ENCODE data around the gene IRF8. TPM values are rescaled to one million over a fixed set of nuclear protein-coding genes. Genes with fewer than 3 reads are reported as not detected.

Gene IRF8
- total RNA-seq, 1 experiment from 2014 or later = not detected

- H3K27me3 Mint-ChIP-seq (ENCODE audit: insufficient read depth, unreplicated experiment) = peaks cover 50% of the 10 kb centered on the region
- no peak for TF ChIP-seq CTCF (IDR thresholded peaks at IDR 0.05; ENCODE audit: unreplicated experiment)
- no peaks in the 10 kb centered on the region for H3K36me3 Mint-ChIP-seq (ENCODE audit: insufficient read depth, unreplicated experiment)
- H3K4me1 Mint-ChIP-seq (ENCODE audit: insufficient read depth, unreplicated experiment) = no peaks in the 10 kb centered on the region
- no peaks in the 10 kb centered on the region for H3K9me3 Mint-ChIP-seq (ENCODE audit: unreplicated experiment)
- no TSS peak for BruUV-seq (replicated peaks)
- no peak overlapping the region for H3K27ac Mint-ChIP-seq (ENCODE audit: low read depth, unreplicated experiment)
- H3K4me3 Mint-ChIP-seq (ENCODE audit: unreplicated experiment) = no peak overlapping the region
- no peak for DNase-seq (ENCODE audit: unreplicated experiment)
- intact Hi-C loops (cut with micrococcal nuclease) = no loop called here
- ChIA-PET CTCF (no interaction called here), POLR2A (no interaction called here)
These were observed 28.4 kb downstream of the IRF8 start for GRCh38 chr16:85927371-85927770.

GRCh38 chr16:85927959-85928358 is 29.0 kb downstream of the IRF8 start:
- Mint-ChIP-seq H3K36me3 (ENCODE audit: insufficient read depth, unreplicated experiment) (no peaks in the 10 kb centered on the region), H3K4me3 (ENCODE audit: unreplicated experiment) (no peak overlapping the region), H3K9me3 (ENCODE audit: unreplicated experiment) (no peaks in the 10 kb centered on the region), H3K27me3 (ENCODE audit: insufficient read depth, unreplicated experiment) (peaks cover 52% of the 10 kb centered on the region), H3K4me1 (ENCODE audit: insufficient read depth, unreplicated experiment) (no peaks in the 10 kb centered on the region), H3K27ac (ENCODE audit: low read depth, unreplicated experiment) (no peak overlapping the region)
- ChIA-PET CTCF (no interaction called here), POLR2A (no interaction called here)
- BruUV-seq (replicated peaks) = no TSS peak
- no peak for TF ChIP-seq CTCF (IDR thresholded peaks at IDR 0.05; ENCODE audit: unreplicated experiment)
- no peak for DNase-seq (ENCODE audit: unreplicated experiment)
- intact Hi-C loops (cut with micrococcal nuclease) = no loop called here

GRCh38 chr16:85928401-85928820 is 29.4 kb downstream of the IRF8 start:
- no TSS peak for BruUV-seq (replicated peaks)
- no peak for TF ChIP-seq CTCF (IDR thresholded peaks at IDR 0.05; ENCODE audit: unreplicated experiment)
- Mint-ChIP-seq H3K27me3 (ENCODE audit: insufficient read depth, unreplicated experiment) (peaks cover 56% of the 10 kb centered on the region), H3K36me3 (ENCODE audit: insufficient read depth, unreplicated experiment) (no peaks in the 10 kb centered on the region), H3K27ac (ENCODE audit: low read depth, unreplicated experiment) (no peak overlapping the region), H3K4me1 (ENCODE audit: insufficient read depth, unreplicated experiment) (no peaks in the 10 kb centered on the region), H3K4me3 (ENCODE audit: unreplicated experiment) (no peak overlapping the region), H3K9me3 (ENCODE audit: unreplicated experiment) (no peaks in the 10 kb centered on the region)
- peak; percentile 4 for DNase-seq (ENCODE audit: unreplicated experiment)
- CTCF ChIA-PET = no interaction called here
- POLR2A ChIA-PET = no interaction called here
- intact Hi-C loops (cut with micrococcal nuclease) = no loop called here

- BruUV-seq (replicated peaks) = no TSS peak
- Mint-ChIP-seq H3K4me1 (ENCODE audit: insufficient read depth, unreplicated experiment) (no peaks in the 10 kb centered on the region), H3K27me3 (ENCODE audit: insufficient read depth, unreplicated experiment) (peaks cover 65% of the 10 kb centered on the region), H3K4me3 (ENCODE audit: unreplicated experiment) (no peak overlapping the region), H3K36me3 (ENCODE audit: insufficient read depth, unreplicated experiment) (no peaks in the 10 kb centered on the region), H3K27ac (ENCODE audit: low read depth, unreplicated experiment) (no peak overlapping the region), H3K9me3 (ENCODE audit: unreplicated experiment) (no peaks in the 10 kb centered on the region)
- POLR2A ChIA-PET = no interaction called here
- DNase-seq (ENCODE audit: unreplicated experiment) = no peak
- intact Hi-C loops (cut with micrococcal nuclease) = no loop called here
- CTCF ChIA-PET = interaction anchor here (1.1 kb wide), 1 partner anchor 270 kb away, joined by 3 read pairs; no protein-coding TSS in a partner anchor
- no peak for TF ChIP-seq CTCF (IDR thresholded peaks at IDR 0.05; ENCODE audit: unreplicated experiment)
These were observed 30.3 kb downstream of the IRF8 start for GRCh38 chr16:85929259-85929721.
